ENCODE results near the gene STAC2. TPM values are rescaled to one million over a fixed set of nuclear protein-coding genes. Genes with fewer than 3 reads are reported as not detected.

The STAC2 gene
- total RNA-seq, 1 donor from 2014 or later, result 0.46 TPM

- ATAC-seq (peak; percentile 73), DNase-seq (peak; percentile 90)
- Histone ChIP-seq H3K27me3 (no peaks in the 10 kb centered on the region), H3K4me3 (peak within 1 kb of the TSS; percentile 85), H3K27ac (peak within 1 kb of the TSS; percentile 99), H3K9me3 (no peaks in the 10 kb centered on the region), H3K4me1 (peaks cover 48% of the 10 kb centered on the region), H3K36me3 (peaks cover 28% of the 10 kb centered on the region)
- intact Hi-C loops (cut with DNase I), result no loop called here
- no peak for TF ChIP-seq CTCF (IDR thresholded peaks at IDR 0.05)
These were observed 28.2 kb downstream of the STAC2 start, which contains the start of gene CACNB1 for GRCh38 chr17:39197380-39198185. TSS of gene CACNB1 (minus strand) at chr17:39197669. CDS start at chr17:39197495, 174 bp downstream.

GRCh38 chr17:39196808-39197291 is 28.9 kb downstream of the STAC2 start:
- DNase-seq (peak; percentile 89), ATAC-seq (peak; percentile 45)
- Histone ChIP-seq H3K4me1 (peaks cover 47% of the 10 kb centered on the region), H3K36me3 (peaks cover 28% of the 10 kb centered on the region), H3K9me3 (no peaks in the 10 kb centered on the region), H3K27me3 (no peaks in the 10 kb centered on the region), H3K27ac (peak overlapping the region; percentile 81), H3K4me3 (peak overlapping the region; percentile 85)
- no peak for TF ChIP-seq CTCF (IDR thresholded peaks at IDR 0.05)
- intact Hi-C loops (cut with DNase I), result no loop called here

- Histone ChIP-seq H3K9me3 (no peaks in the 10 kb centered on the region), H3K4me3 (peak overlapping the region; percentile 85), H3K27me3 (no peaks in the 10 kb centered on the region), H3K27ac (peak overlapping the region; percentile 55), H3K4me1 (peaks cover 41% of the 10 kb centered on the region), H3K36me3 (peaks cover 28% of the 10 kb centered on the region)
- no peak for TF ChIP-seq CTCF (IDR thresholded peaks at IDR 0.05)
- no peak for DNase-seq
- intact Hi-C loops (cut with DNase I), result no loop called here
- no peak for ATAC-seq
These were observed 29.4 kb downstream of the STAC2 start for GRCh38 chr17:39196241-39196807.

- Histone ChIP-seq H3K36me3 (peaks cover 29% of the 10 kb centered on the region), H3K4me3 (peak overlapping the region; percentile 85), H3K9me3 (no peaks in the 10 kb centered on the region), H3K27ac (peak overlapping the region; percentile 75), H3K27me3 (no peaks in the 10 kb centered on the region), H3K4me1 (peaks cover 35% of the 10 kb centered on the region)
- peak; percentile 80 for DNase-seq
- intact Hi-C loops (cut with DNase I), result no loop called here
- TF ChIP-seq CTCF (IDR thresholded peaks at IDR 0.05), result no peak
- peak; percentile 53 for ATAC-seq
These were observed 30.1 kb downstream of the STAC2 start for GRCh38 chr17:39195568-39196160.

- intact Hi-C loops (cut with DNase I), result no loop called here
- no peak for ATAC-seq
- DNase-seq, result no peak
- Histone ChIP-seq H3K4me1 (peaks cover 34% of the 10 kb centered on the region), H3K36me3 (peaks cover 35% of the 10 kb centered on the region), H3K4me3 (peak overlapping the region; percentile 85), H3K9me3 (no peaks in the 10 kb centered on the region), H3K27ac (peak overlapping the region; percentile 75), H3K27me3 (no peaks in the 10 kb centered on the region)
- no peak for TF ChIP-seq CTCF (IDR thresholded peaks at IDR 0.05)
These were observed 30.7 kb downstream of the STAC2 start for GRCh38 chr17:39194985-39195524.
